WTC11 (cell line): Measurements from ENCODE around the gene ABLIM3. TPM values are rescaled to one million over a fixed set of nuclear protein-coding genes. Genes with fewer than 3 reads are reported as not detected.
A peak's percentile ranks its signal among the peaks of the same experiment; 100 is the strongest.

Source experiments
- ATAC-seq: fragments of 200-7000 bp; cut with Tn5 transposase; 2 replicates; pipeline ENCODE4 v1.10.0; 2021; ENCODE audit warnings: mild to moderate bottlenecking, moderate library complexity
- CTCF ChIA-PET: fragments of 300-600 bp; sonication (Branson Sonifier 250); formaldehyde crosslinking; loops from one replicate; lab custom pipeline; 2021; ENCODE audit warnings: antibody characterized with exemption; lab: Charles Lee
- POLR2A ChIA-PET: fragments of 350-600 bp; sonication (Branson Sonifier 250); formaldehyde crosslinking; loops from one replicate; lab custom pipeline; 2021; ENCODE audit warnings: antibody characterized with exemption; lab: Charles Lee
- DNase-seq: peaks from one replicate; pipeline ENCODE4 v3.0.0; 2021; ENCODE audit warnings: low spot score
- H3K27ac Mint-ChIP-seq: 2 replicates; pipeline ENCODE4 v1.8.0; 2021; ENCODE audit warnings: mixed read lengths
- H3K27me3 Mint-ChIP-seq: 2 replicates; pipeline ENCODE4 v1.8.0; 2021; ENCODE audit warnings: low read depth, mild to moderate bottlenecking, moderate library complexity, mixed read lengths
- H3K36me3 Mint-ChIP-seq: 2 replicates; pipeline ENCODE4 v1.8.0; 2021; ENCODE audit warnings: mixed read lengths
- H3K4me1 Mint-ChIP-seq: 2 replicates; pipeline ENCODE4 v1.8.0; 2022; ENCODE audit warnings: mixed read lengths
- H3K4me3 Mint-ChIP-seq: 2 replicates; pipeline ENCODE4 v1.8.0; 2021; ENCODE audit warnings: mild to moderate bottlenecking, moderate library complexity, mixed read lengths
- H3K9me3 Mint-ChIP-seq: 2 replicates; pipeline ENCODE4 v1.8.0; 2021; ENCODE audit warnings: mixed read lengths
- E2F5 ChIP-seq: sonication (generic); formaldehyde crosslinking; IDR thresholded peaks from 2 replicates; pipeline ENCODE4 v1.8.1; 2022; ENCODE audit warnings: mild to moderate bottlenecking, moderate library complexity, missing genetic modification reagents
- ELF4 ChIP-seq: sonication (generic); formaldehyde crosslinking; IDR thresholded peaks from 2 replicates; pipeline ENCODE4 v1.8.1; 2022; ENCODE audit warnings: low read depth, mild to moderate bottlenecking, moderate library complexity, missing genetic modification reagents
- ESRRA ChIP-seq: sonication (generic); formaldehyde crosslinking; IDR thresholded peaks from 2 replicates; pipeline ENCODE4 v1.8.1; 2022; ENCODE audit warnings: mild to moderate bottlenecking, missing genetic modification reagents, borderline replicate concordance
- FOXJ3 ChIP-seq: sonication (generic); formaldehyde crosslinking; IDR thresholded peaks from 2 replicates; pipeline ENCODE4 v1.9.0; 2021; ENCODE audit warnings: missing genetic modification reagents, mild to moderate bottlenecking, borderline replicate concordance
- FOXK1 ChIP-seq: sonication (generic); formaldehyde crosslinking; IDR thresholded peaks from 2 replicates; pipeline ENCODE4 v1.8.0; 2022; ENCODE audit warnings: mild to moderate bottlenecking, moderate library complexity, missing genetic modification reagents
- FOXP4 ChIP-seq: sonication (generic); formaldehyde crosslinking; IDR thresholded peaks from 2 replicates; pipeline ENCODE4 v1.8.0; 2022; ENCODE audit warnings: mild to moderate bottlenecking, missing genetic modification reagents
- GABPB1 ChIP-seq: sonication (generic); formaldehyde crosslinking; IDR thresholded peaks from 2 replicates; pipeline ENCODE4 v1.8.1; 2023; ENCODE audit warnings: mild to moderate bottlenecking, missing genetic modification reagents
- GTF2I ChIP-seq: fragments of 250-450 bp; sonication (Bioruptor Pico); conservative IDR thresholded peaks from 2 replicates; pipeline ENCODE4 v1.4.0; 2021; ENCODE audit warnings: mild to moderate bottlenecking
- NFATC4 ChIP-seq: fragments of 250-450 bp; sonication (Bioruptor Pico); IDR thresholded peaks from 2 replicates; pipeline ENCODE4 v1.9.0; 2021; ENCODE audit warnings: mild to moderate bottlenecking
- NR1H2 ChIP-seq: sonication (generic); formaldehyde crosslinking; IDR thresholded peaks from 2 replicates; pipeline ENCODE4 v1.9.0; 2021; ENCODE audit warnings: mild to moderate bottlenecking, moderate library complexity, missing genetic modification reagents
- NR3C1 ChIP-seq: sonication (generic); formaldehyde crosslinking; conservative IDR thresholded peaks from 2 replicates; pipeline ENCODE4 v1.8.1; 2023; ENCODE audit warnings: low read depth, mild to moderate bottlenecking, missing genetic modification reagents
- SP1 ChIP-seq: sonication (generic); formaldehyde crosslinking; conservative IDR thresholded peaks from 2 replicates; pipeline ENCODE4 v1.8.1; 2022; ENCODE audit warnings: missing genetic modification reagents
- TCF7 ChIP-seq: sonication (generic); formaldehyde crosslinking; IDR thresholded peaks from 2 replicates; pipeline ENCODE4 v1.8.0; 2022; ENCODE audit warnings: mild to moderate bottlenecking, low read depth, missing genetic modification reagents, moderate library complexity
- TEAD1 ChIP-seq: sonication (generic); formaldehyde crosslinking; IDR thresholded peaks from 2 replicates; pipeline ENCODE4 v1.8.0; 2022; ENCODE audit warnings: mild to moderate bottlenecking, missing genetic modification reagents
- TP53 ChIP-seq: sonication (generic); formaldehyde crosslinking; IDR thresholded peaks from 2 replicates; pipeline ENCODE4 v1.8.1; 2023; ENCODE audit warnings: mild to moderate bottlenecking, missing genetic modification reagents
- USF1 ChIP-seq: sonication (generic); formaldehyde crosslinking; IDR thresholded peaks from 2 replicates; pipeline ENCODE4 v1.8.0; 2022; ENCODE audit warnings: mild to moderate bottlenecking, missing genetic modification reagents
- ZBTB21 ChIP-seq: sonication (generic); formaldehyde crosslinking; IDR thresholded peaks from 2 replicates; pipeline ENCODE4 v1.8.1; 2023; ENCODE audit warnings: mild to moderate bottlenecking, missing genetic modification reagents, borderline replicate concordance
- ZMAT4 ChIP-seq: fragments of 250-450 bp; sonication (Bioruptor Pico); IDR thresholded peaks from 2 replicates; pipeline ENCODE4 v1.9.0; 2021; ENCODE audit warnings: mild to moderate bottlenecking
- ZNF317 ChIP-seq: sonication (generic); formaldehyde crosslinking; IDR thresholded peaks from 2 replicates; pipeline ENCODE4 v1.8.1; 2023; ENCODE audit warnings: low read depth, mild to moderate bottlenecking, moderate library complexity, missing genetic modification reagents, borderline replicate concordance
- ZNF396 ChIP-seq: fragments of 250-450 bp; sonication (Bioruptor Pico); IDR thresholded peaks from 2 replicates; pipeline ENCODE4 v1.8.0; 2021; ENCODE audit warnings: mild to moderate bottlenecking, moderate library complexity, borderline replicate concordance
- ZNF532 ChIP-seq: fragments of 250-450 bp; sonication (Bioruptor Pico); IDR thresholded peaks from 2 replicates; pipeline ENCODE4 v1.9.0; 2021; ENCODE audit warnings: mild to moderate bottlenecking, borderline replicate concordance
- ZNF671 ChIP-seq: fragments of 250-450 bp; sonication (Bioruptor Pico); IDR thresholded peaks from 2 replicates; pipeline ENCODE4 v1.8.0; 2021; ENCODE audit warnings: mild to moderate bottlenecking
- total RNA-seq: library from RNA; stranded (reverse); gene quantifications from 3 replicates; pipeline ENCODE4 v1.2.3, GENCODE V29; 2021

The ABLIM3 gene
- total RNA-seq, 1 experiment from 2014 or later = 0.33 TPM

- no peak for DNase-seq
- TF ChIP-seq ZNF396 (CRISPR knock-in tag) (no peak), TEAD1 (CRISPR knock-in tag) (no peak), ZBTB21 (CRISPR knock-in tag) (no peak), ZNF317 (no peak), ZNF532 (no peak)
- H3K27ac Mint-ChIP-seq = no peak overlapping the region
- H3K9me3 Mint-ChIP-seq = no peaks in the 10 kb centered on the region
- H3K4me3 Mint-ChIP-seq = no peak overlapping the region
- no peak; the same call in 1 of the 2 replicates for ATAC-seq
- POLR2A ChIA-PET = interaction anchor here (0.6 kb wide), 1 partner anchor 266 kb away, joined by 4 read pairs; no protein-coding TSS in a partner anchor
- H3K27me3 Mint-ChIP-seq = no peaks in the 10 kb centered on the region
- CTCF ChIA-PET = interaction anchor here (1.2 kb wide), 1 partner anchor 147 kb away, joined by 3 read pairs; the partner anchor contains the start of gene ABLIM3
- H3K4me1 Mint-ChIP-seq = peaks cover 24% of the 10 kb centered on the region
- H3K36me3 Mint-ChIP-seq = no peaks in the 10 kb centered on the region
Observed at GRCh38 chr5:149288436-149288835, 147.1 kb downstream of the ABLIM3 start.

GRCh38 chr5:149289301-149289700, 148.0 kb downstream of the ABLIM3 start:
- no peaks in the 10 kb centered on the region for H3K27me3 Mint-ChIP-seq
- TF ChIP-seq FOXK1 (no peak), ZMAT4 (no peak), TCF7 (no peak), NFATC4 (CRISPR knock-in tag) (no peak), GABPB1 (no peak), GTF2I (CRISPR knock-in tag) (no peak), NR1H2 (no peak), TP53 (CRISPR knock-in tag) (no peak), NR3C1 (CRISPR knock-in tag) (no peak), FOXJ3 (CRISPR knock-in tag) (no peak), TEAD1 (CRISPR knock-in tag) (no peak)
- peaks cover 25% of the 10 kb centered on the region for H3K4me1 Mint-ChIP-seq
- no peaks in the 10 kb centered on the region for H3K9me3 Mint-ChIP-seq
- ATAC-seq (no peak), DNase-seq (no peak)
- no peak overlapping the region for H3K4me3 Mint-ChIP-seq
- ChIA-PET CTCF (interaction anchor here (1.2 kb wide), 1 partner anchor 148 kb away, joined by 3 read pairs; the partner anchor contains the start of gene ABLIM3), POLR2A (no interaction called here)
- no peak overlapping the region for H3K27ac Mint-ChIP-seq
- no peaks in the 10 kb centered on the region for H3K36me3 Mint-ChIP-seq

GRCh38 chr5:149294872-149295829, 153.9 kb downstream of the ABLIM3 start:
- ATAC-seq (peak; percentile 68), DNase-seq (no peak)
- Mint-ChIP-seq H3K4me3 (peak overlapping the region; percentile 7), H3K4me1 (peaks cover 34% of the 10 kb centered on the region), H3K27ac (peak overlapping the region; percentile 73), H3K9me3 (no peaks in the 10 kb centered on the region), H3K36me3 (no peaks in the 10 kb centered on the region), H3K27me3 (no peaks in the 10 kb centered on the region)
- POLR2A ChIA-PET = no interaction called here
- CTCF ChIA-PET = interaction anchor here (0.6 to 1.6 kb wide), 7 partner anchors 19 to 180 kb away, joined by 3 to 12 read pairs (median 4); partner anchors contain the start of gene AFAP1L1
- no peak for TF ChIP-seq ZNF671 (CRISPR knock-in tag)
- no peak for TF ChIP-seq SP1
- no peak for TF ChIP-seq ELF4
- no peak for TF ChIP-seq USF1 (CRISPR knock-in tag)
- no peak for TF ChIP-seq FOXP4 (CRISPR knock-in tag)
- no peak for TF ChIP-seq ZMAT4
- TF ChIP-seq ESRRA (CRISPR knock-in tag) = no peak
- TF ChIP-seq E2F5 (CRISPR knock-in tag) = no peak
